OCI-LY1 (cell line): ENCODE measurements around the gene ANKMY1.
"Not testable (repeated sequence)": the region's sequence is repeated elsewhere in the genome, so short reads cannot be mapped to it uniquely, and the experiment has no call there.

ENCODE experiments used
- CTCF ChIP-seq: fragments of 200-600 bp; sonication (generic), shearing (Covaris generic); IDR thresholded peaks from 2 replicates; pipeline ENCODE4 v1.5.1; 2017; ENCODE audit warnings: mild to moderate bottlenecking, antibody characterized with exemption, low read length, moderate library complexity, mixed read lengths
- EZH2 ChIP-seq: fragments of 200-600 bp; sonication (generic), shearing (Covaris generic); IDR thresholded peaks from 2 replicates; pipeline ENCODE4 v1.8.0; 2017; ENCODE audit warnings: borderline replicate concordance, mixed run types, mild to moderate bottlenecking, antibody characterized with exemption, low read length, moderate library complexity, mixed read lengths

- TF ChIP-seq CTCF, EZH2: not testable (repeated sequence)
Measured at GRCh38 chr2:240521885-240522284, 35.9 kb downstream of the ANKMY1 start.
